Muscle of leg (tissue), 11 donors: Measurements from ENCODE around the gene GORASP2. TPM values are rescaled to one million over a fixed set of nuclear protein-coding genes. Genes with fewer than 3 reads are reported as not detected.

ENCODE experiments used
- DNase-seq: peaks from one replicate; pipeline ENCODE4 v3.0.0; 2013
- H3K27ac ChIP-seq: one replicate; pipeline ENCODE4 v1.5.1; 2013; ENCODE audit warnings: mild to moderate bottlenecking, low read length, control low read depth
- H3K27me3 ChIP-seq: one replicate; pipeline ENCODE4 v1.6.1; 2013; ENCODE audit warnings: low read length; ENCODE audit not compliant: control insufficient read depth, insufficient read depth
- H3K36me3 ChIP-seq: one replicate; pipeline ENCODE4 v1.6.1; 2013; ENCODE audit warnings: low read length; ENCODE audit not compliant: control insufficient read depth, insufficient read depth
- H3K4me1 ChIP-seq: one replicate; pipeline ENCODE4 v1.6.1; 2013; ENCODE audit warnings: low read length; ENCODE audit not compliant: control insufficient read depth, insufficient read depth
- H3K4me3 ChIP-seq: one replicate; pipeline ENCODE4 v1.5.1; 2013; ENCODE audit warnings: low read length, control low read depth
- H3K9me3 ChIP-seq: replicated peaks from 2 replicates; pipeline ENCODE4 v1.6.1; 2013; ENCODE audit warnings: low read depth, low read length; ENCODE audit not compliant: control insufficient read depth
- WGBS: methylation state at CpG from one replicate; pipeline ENCODE4 v1.1.5; 2013; ENCODE audit warnings: missing lambda C conversion rate; ENCODE audit not compliant: insufficient coverage; 5-methylcytosine and 5-hydroxymethylcytosine counted together
- polyA plus RNA-seq, 8 donors: library from polyadenylated mRNA; unstranded; fragments of 120-200 nt; gene quantifications; one replicate each; pipeline versions ENCODE4 v1.2.1 to v1.2.3, GENCODE V29; 2013; ENCODE audit warnings: inconsistent platforms in 1 of 8, low replicate concordance in 1 of 8; ENCODE audit not compliant: insufficient read length in 8 of 8, insufficient read depth in 1 of 8
- total RNA-seq: library from RNA; stranded (reverse); fragments of 120-200 nt; gene quantifications from one replicate; pipeline ENCODE4 v1.2.4, GENCODE V29; 2013

GORASP2 gene
- total and polyA plus RNA-seq, 9 donors = 24.6 to 84.6 (median 74.3) TPM

DNA sequence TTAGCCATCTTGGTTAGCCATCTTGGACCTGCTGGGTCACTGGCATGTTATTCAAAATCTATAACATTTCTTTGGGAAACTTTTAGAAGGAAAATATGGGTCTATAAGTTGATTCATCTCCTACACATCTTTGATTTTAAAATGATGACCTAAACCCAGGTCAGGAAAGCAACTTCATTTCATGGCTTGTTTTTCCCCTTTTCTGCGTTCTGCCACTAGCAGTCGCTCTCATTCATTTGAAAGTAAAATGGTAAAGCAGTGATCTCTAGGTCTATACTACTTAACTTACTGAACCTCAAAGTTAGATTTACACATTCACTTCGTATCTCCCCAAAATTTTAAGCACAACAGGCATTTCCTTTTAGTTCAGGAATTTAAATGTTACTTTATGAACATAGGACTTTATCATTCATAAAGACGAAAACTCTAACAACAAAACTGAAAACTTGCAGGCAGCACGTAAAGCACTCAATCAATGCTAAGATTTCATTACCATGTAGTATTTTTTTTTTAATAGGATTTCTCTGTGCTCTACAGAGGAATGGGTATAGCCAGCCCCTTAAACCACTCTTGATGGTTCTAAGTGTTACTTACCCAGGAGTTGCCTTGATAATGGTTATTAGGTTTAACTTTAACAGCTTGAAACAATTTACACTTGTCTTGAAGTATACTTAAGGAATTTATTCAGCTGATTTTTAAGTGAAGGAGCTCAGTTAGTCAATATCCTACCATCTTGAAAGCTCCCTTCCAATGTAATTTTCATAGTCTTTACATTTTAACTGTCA is 62.5 kb downstream of the GORASP2 start:
- Histone ChIP-seq H3K9me3 (no peaks in the 10 kb centered on the region), H3K4me1 (no peaks in the 10 kb centered on the region), H3K27ac (no peak overlapping the region), H3K36me3 (peaks cover 16% of the 10 kb centered on the region), H3K27me3 (no peaks in the 10 kb centered on the region), H3K4me3 (no peak overlapping the region)
- WGBS = no CpG with 5 or more reads among the region's 5 CpGs
- no peak for DNase-seq

GRCh38 chr2:170996316-170996715 is 67.3 kb downstream of the GORASP2 start:
- Histone ChIP-seq H3K27ac (no peak overlapping the region), H3K36me3 (peaks cover 28% of the 10 kb centered on the region), H3K4me3 (no peak overlapping the region), H3K9me3 (no peaks in the 10 kb centered on the region), H3K4me1 (no peaks in the 10 kb centered on the region), H3K27me3 (no peaks in the 10 kb centered on the region)
- DNase-seq = no peak
- WGBS = 83% methylated on average over 1 of the region's 2 CpGs

DNA sequence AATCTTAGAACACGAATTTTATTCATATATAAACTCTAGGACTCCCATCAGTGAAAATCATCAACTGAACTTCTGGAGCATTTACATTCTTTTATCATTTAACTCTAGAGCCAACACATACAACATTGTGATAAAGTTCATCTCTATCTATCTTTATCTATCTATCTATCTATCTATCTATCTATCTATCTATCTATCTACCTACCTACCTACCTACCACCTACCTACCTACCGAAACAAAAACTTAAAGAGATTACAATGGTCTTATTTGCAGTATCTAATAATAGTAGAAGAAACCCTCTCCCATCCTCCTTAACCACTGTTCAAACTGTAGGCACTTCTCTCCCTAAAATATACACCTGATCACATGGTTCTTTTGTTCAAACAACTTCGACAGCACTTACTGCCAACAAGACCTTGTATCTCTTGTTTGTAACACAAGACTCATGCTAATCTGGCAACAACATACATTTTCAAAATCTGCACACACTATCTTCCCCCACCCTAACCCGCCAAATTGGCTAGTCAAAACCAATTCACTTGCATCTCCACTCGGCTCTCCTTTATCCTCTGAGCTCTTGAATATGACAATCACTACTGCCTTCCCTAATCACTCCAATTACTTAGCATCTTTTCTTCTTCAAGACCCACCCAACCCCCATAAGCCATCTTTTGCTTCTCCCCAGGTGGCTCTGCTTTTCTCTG is 69.0 kb downstream of the GORASP2 start:
- Histone ChIP-seq H3K4me3 (no peak overlapping the region), H3K36me3 (peaks cover 35% of the 10 kb centered on the region), H3K27ac (no peak overlapping the region), H3K27me3 (no peaks in the 10 kb centered on the region), H3K4me1 (no peaks in the 10 kb centered on the region), H3K9me3 (no peaks in the 10 kb centered on the region)
- DNase-seq = no peak
- 92% methylated on average over 3 of the region's 5 CpGs for WGBS

DNA sequence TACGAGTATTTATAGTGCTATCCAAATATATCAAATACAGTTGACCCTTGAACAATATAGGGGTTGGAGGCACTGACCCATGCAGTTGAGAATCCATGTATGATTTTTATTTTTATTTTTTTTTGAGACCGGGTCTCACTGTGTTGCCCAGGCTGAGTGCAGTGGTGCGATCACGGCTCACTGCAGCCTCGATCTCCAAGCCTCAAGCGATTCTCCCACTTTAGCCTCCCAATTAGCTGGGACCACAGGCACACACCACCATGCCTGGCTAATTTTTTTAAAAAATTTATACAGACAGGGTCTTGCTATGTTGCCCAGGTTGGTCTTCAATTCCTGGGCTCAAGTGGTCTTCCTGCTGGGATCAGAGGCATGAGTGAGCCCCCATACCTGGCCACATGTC is 70.6 kb downstream of the GORASP2 start:
- no peak overlapping the region for H3K27ac ChIP-seq
- H3K4me1 ChIP-seq = no peaks in the 10 kb centered on the region
- peaks cover 33% of the 10 kb centered on the region for H3K36me3 ChIP-seq
- DNase-seq = no peak
- no peaks in the 10 kb centered on the region for H3K9me3 ChIP-seq
- WGBS = 78% methylated on average over 5 of the region's 6 CpGs
- H3K4me3 ChIP-seq = no peak overlapping the region
- no peaks in the 10 kb centered on the region for H3K27me3 ChIP-seq

GRCh38 chr2:171004363-171004762 is 75.3 kb downstream of the GORASP2 start:
- Histone ChIP-seq H3K4me3 (no peak overlapping the region), H3K9me3 (no peaks in the 10 kb centered on the region), H3K27ac (no peak overlapping the region), H3K4me1 (no peaks in the 10 kb centered on the region), H3K36me3 (peaks cover 19% of the 10 kb centered on the region), H3K27me3 (no peaks in the 10 kb centered on the region)
- DNase-seq = no peak
- WGBS = no CpG with 5 or more reads among the region's 2 CpGs

GRCh38 chr2:171004833-171005232 is 75.8 kb downstream of the GORASP2 start:
- Histone ChIP-seq H3K27me3 (no peaks in the 10 kb centered on the region), H3K27ac (no peak overlapping the region), H3K9me3 (no peaks in the 10 kb centered on the region), H3K4me1 (no peaks in the 10 kb centered on the region), H3K4me3 (no peak overlapping the region), H3K36me3 (peaks cover 20% of the 10 kb centered on the region)
- no CpG with 5 or more reads among the region's 2 CpGs for WGBS
- no peak for DNase-seq

DNA sequence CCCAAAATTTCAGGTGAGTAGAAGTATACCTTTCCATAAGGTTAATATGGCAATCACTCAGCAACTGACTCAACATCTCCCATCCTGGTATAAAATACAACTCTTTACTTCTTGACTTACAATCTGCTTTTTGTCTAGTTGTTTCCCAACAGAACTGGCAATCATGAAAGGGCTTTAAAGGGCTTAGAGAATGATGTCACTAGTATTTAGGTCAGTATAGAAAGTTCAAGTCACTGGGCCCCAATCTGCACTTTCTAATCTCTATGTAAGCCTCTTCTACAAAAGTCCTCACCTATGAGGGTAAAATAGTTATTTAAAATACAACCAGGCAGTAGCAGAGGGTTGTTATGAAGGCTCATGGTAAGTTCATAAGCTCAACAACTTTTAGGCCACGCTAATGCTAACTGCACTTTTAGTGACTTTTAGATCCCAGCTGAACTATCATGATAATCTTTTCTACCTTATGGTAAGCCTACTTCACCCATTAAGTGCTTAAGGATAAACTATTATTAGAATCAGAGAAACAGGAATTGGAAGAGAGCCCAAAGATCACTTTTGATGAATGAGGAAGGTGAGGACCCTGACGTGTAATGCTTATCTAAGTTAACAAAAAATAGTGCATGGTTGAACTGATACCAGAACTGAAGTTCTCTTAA is 79.6 kb downstream of the GORASP2 start:
- Histone ChIP-seq H3K36me3 (peaks cover 15% of the 10 kb centered on the region), H3K27ac (no peak overlapping the region), H3K4me1 (no peaks in the 10 kb centered on the region), H3K4me3 (no peak overlapping the region), H3K9me3 (no peaks in the 10 kb centered on the region), H3K27me3 (no peaks in the 10 kb centered on the region)
- DNase-seq = no peak
- no CpG with 5 or more reads among the region's 2 CpGs for WGBS

DNA sequence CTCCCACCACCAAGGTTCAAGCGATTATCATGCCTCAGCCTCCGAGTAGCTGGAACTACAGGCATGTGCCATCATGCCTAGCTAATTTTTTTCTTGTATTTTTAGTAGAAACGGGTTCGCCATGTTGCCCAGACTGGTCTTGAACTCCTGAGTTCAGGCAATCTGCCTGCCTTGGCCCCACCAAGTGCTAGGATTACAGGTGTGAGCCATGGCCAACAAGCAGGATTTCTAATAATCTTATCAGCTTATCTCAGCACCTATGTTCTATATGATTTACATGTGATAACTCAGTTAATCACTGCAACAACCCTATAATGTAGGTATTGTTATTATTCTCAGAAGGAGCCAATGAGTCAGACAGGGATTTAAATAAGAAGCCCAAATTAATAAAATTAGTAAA is 80.3 kb downstream of the GORASP2 start:
- Histone ChIP-seq H3K27me3 (no peaks in the 10 kb centered on the region), H3K27ac (no peak overlapping the region), H3K4me3 (no peak overlapping the region), H3K9me3 (no peaks in the 10 kb centered on the region), H3K4me1 (no peaks in the 10 kb centered on the region), H3K36me3 (peaks cover 16% of the 10 kb centered on the region)
- 94% methylated on average over 2 of the region's 4 CpGs for WGBS
- DNase-seq = no peak

- Histone ChIP-seq H3K27me3 (no peaks in the 10 kb centered on the region), H3K4me1 (no peaks in the 10 kb centered on the region), H3K4me3 (no peak overlapping the region), H3K27ac (no peak overlapping the region), H3K36me3 (peaks cover 21% of the 10 kb centered on the region), H3K9me3 (no peaks in the 10 kb centered on the region)
- no CpG with 5 or more reads among the region's 1 CpG for WGBS
- DNase-seq = no peak
Measured at GRCh38 chr2:171013851-171014250, 84.8 kb downstream of the GORASP2 start.

DNA sequence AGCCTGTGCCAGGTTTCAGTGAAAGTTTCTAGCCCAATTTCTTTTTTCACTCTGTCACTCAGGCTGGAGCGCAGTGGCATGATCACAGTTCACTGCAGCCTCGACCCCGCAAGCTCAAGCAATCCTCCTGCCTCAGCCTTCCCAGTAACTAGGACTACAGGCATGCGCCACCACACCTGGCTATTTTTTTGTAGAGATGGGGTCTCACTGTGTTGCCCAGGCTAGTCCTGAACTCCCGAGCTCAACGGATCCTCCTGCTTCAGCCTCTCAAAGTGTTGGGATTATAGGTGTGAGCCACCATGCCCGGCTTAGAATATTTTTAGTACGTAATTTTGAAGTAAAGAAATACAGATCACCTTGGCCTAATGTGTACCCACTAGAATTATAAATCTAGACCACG is 87.1 kb downstream of the GORASP2 start:
- Histone ChIP-seq H3K4me1 (no peaks in the 10 kb centered on the region), H3K27ac (no peak overlapping the region), H3K4me3 (no peak overlapping the region), H3K36me3 (peaks cover 14% of the 10 kb centered on the region), H3K9me3 (no peaks in the 10 kb centered on the region), H3K27me3 (no peaks in the 10 kb centered on the region)
- 100% methylated on average over 5 of the region's 9 CpGs for WGBS
- no peak for DNase-seq
